ENCODE data around the gene GPR173.

Gene GPR173

DNA sequence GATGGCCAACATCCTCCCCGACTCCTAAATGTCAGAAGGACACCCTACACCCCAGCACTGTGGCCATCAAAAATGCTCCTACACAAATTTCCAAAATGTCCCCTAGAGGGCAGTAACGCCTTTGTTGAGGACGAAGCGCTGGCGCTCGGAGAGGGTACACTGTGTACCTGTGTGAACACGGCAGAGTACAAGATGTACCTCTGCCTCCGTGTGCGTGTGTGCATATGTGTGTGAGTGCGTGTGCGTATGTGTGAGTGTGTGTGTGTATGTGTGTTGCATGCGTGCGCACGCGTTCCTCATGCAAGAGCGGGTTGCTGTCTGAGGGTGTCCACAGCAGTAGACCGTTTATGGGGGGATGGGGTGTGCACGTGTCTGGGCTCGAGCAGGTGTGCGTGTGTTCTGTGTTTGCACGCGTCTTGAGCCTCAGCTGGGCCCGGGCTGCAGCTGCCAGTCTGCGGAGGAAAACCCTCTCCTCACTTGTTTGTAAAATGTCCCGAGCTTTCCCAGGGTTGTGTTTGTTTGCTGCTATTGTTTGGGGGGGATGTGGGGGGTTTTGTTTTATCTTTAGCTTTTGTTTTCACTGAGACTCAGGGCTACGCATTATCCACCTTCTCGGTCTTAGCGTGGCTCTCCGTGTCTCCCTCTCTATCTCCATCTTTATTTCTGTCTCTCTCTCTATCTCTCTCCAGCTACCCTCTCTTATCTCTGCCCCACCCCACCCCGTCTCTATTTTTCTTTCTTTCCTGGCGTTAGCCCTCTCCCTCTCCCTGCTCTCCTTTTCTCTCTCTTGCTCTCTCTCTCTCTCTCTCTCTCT lies 23.2 kb downstream of the GPR173 start:
- DNase-seq (ENCODE audit: low read depth, low spot score): peak; percentile 59
- Histone ChIP-seq H3K9ac (ENCODE audit: insufficient read length, low read depth) (no peak overlapping the region), H3K9me3 (ENCODE audit: insufficient read depth, low read length) (no peaks in the 10 kb centered on the region), H3K27me3 (ENCODE audit: insufficient read depth, insufficient read length) (no peaks in the 10 kb centered on the region), H3K4me3 (ENCODE audit: insufficient read length, low read depth) (no peak overlapping the region), H3K4me1 (ENCODE audit: insufficient read depth, insufficient read length) (peaks cover 5% of the 10 kb centered on the region), H3K36me3 (ENCODE audit: insufficient read depth, insufficient read length, low read length) (peaks cover 12% of the 10 kb centered on the region)
- TF ChIP-seq SUZ12 (IDR thresholded peaks at IDR 0.05; ENCODE audit: extremely low read depth, insufficient read depth, insufficient read length): no peak

DNA sequence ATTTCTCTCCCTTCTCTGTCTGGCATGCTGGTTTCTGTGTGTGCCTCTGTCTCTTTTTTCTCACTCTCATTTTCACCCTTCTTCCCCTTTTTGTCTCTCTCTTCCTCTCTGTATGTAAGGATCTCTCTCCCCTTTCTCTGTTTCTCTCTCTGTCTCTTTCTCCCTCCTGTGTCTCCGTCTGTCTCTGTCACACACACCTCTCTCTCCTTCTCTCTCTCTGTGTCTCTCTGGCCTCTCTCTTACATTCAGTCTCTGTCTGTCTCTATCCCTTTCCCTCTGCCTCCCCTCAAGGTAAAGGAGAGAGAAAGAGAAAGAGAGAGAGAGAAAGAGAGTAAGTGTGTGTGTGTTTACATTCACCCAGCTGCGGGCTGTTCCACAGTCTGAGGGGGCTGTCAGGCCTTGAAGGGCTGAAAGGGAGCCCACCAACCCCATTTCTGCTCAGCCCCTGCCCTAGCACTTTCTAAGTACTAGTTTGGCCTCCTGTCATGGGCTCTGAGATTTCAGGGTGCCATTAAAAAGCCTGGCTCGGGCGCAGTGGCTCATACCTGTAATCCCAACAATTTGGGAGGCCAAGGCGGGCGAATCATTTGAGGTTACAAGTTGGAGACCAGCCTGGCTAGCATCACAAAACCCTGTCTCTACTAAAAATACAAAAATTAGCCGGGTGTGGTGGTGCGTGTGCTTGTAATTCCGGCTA lies 24.0 kb downstream of the GPR173 start:
- peaks cover 20% of the 10 kb centered on the region for H3K36me3 ChIP-seq (ENCODE audit: insufficient read depth, insufficient read length, low read length)
- no peaks in the 10 kb centered on the region for H3K9me3 ChIP-seq (ENCODE audit: insufficient read depth, low read length)
- DNase-seq (ENCODE audit: low read depth, low spot score): no peak
- no peak overlapping the region for H3K4me3 ChIP-seq (ENCODE audit: insufficient read length, low read depth)
- H3K9ac ChIP-seq (ENCODE audit: insufficient read length, low read depth): no peak overlapping the region
- TF ChIP-seq YY1 (IDR thresholded peaks at IDR 0.05; ENCODE audit: insufficient read depth, insufficient read length) (no peak), ZNF274 (IDR thresholded peaks at IDR 0.05; ENCODE audit: low read depth, low read length) (no peak), SUZ12 (IDR thresholded peaks at IDR 0.05; ENCODE audit: extremely low read depth, insufficient read depth, insufficient read length) (no peak)
- H3K4me1 ChIP-seq (ENCODE audit: insufficient read depth, insufficient read length): peaks cover 5% of the 10 kb centered on the region
- no peaks in the 10 kb centered on the region for H3K27me3 ChIP-seq (ENCODE audit: insufficient read depth, insufficient read length)

DNA sequence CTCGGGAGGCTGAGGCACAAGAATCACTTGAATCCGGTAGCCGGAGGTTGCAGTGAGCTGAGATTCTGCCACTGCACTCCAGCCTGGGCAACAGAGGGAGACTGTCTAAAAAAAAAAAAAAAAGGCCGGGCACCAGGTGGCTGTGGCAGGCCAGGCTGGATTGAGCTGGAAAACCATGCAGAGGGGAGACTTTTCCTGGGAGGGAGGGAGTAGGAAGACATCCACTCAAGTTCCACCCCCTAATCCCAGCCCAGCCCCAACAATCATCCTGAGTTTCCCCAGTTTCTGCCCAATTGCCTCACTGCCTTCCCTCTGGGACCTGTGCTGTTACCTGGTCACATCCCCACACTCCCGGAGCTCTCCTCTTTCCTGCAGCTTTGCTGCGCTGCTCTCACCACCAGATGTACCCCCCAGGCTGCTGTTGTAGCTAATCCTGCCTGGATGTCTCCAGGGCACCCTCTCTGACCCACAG lies 24.6 kb downstream of the GPR173 start:
- Histone ChIP-seq H3K9ac (ENCODE audit: insufficient read length, low read depth) (no peak overlapping the region), H3K9me3 (ENCODE audit: insufficient read depth, low read length) (no peaks in the 10 kb centered on the region), H3K27me3 (ENCODE audit: insufficient read depth, insufficient read length) (no peaks in the 10 kb centered on the region), H3K4me3 (ENCODE audit: insufficient read length, low read depth) (no peak overlapping the region), H3K36me3 (ENCODE audit: insufficient read depth, insufficient read length, low read length) (peaks cover 22% of the 10 kb centered on the region), H3K4me1 (ENCODE audit: insufficient read depth, insufficient read length) (peaks cover 5% of the 10 kb centered on the region)
- DNase-seq (ENCODE audit: low read depth, low spot score): no peak
- TF ChIP-seq SUZ12 (IDR thresholded peaks at IDR 0.05; ENCODE audit: extremely low read depth, insufficient read depth, insufficient read length): no peak
- TF ChIP-seq ZNF274 (IDR thresholded peaks at IDR 0.05; ENCODE audit: low read depth, low read length): no peak
- no peak for TF ChIP-seq YY1 (IDR thresholded peaks at IDR 0.05; ENCODE audit: insufficient read depth, insufficient read length)

DNA sequence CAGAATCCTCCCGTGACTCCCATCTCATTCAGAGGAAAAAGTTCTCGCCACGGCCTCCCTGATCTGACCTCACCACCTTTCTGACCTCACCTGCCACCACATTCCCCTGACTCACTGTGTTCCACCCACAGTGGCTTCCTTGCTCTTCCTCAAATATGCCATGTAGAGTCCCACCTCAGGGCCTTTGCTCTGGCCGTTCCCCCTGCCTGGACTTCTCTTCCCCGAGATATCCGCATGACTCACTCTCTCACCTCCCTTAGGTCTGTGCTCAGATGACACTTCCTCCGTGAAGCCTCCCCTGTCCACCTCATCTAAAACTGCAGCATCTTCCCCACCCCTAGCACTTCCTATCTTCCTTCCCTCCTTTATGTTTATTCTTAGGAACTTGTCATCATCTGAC lies 26.4 kb downstream of the GPR173 start:
- TF ChIP-seq YY1 (IDR thresholded peaks at IDR 0.05; ENCODE audit: insufficient read depth, insufficient read length): no peak
- no peak for TF ChIP-seq ZNF274 (IDR thresholded peaks at IDR 0.05; ENCODE audit: low read depth, low read length)
- TF ChIP-seq SUZ12 (IDR thresholded peaks at IDR 0.05; ENCODE audit: extremely low read depth, insufficient read depth, insufficient read length): no peak
- no peak overlapping the region for H3K9ac ChIP-seq (ENCODE audit: insufficient read length, low read depth)
- H3K4me1 ChIP-seq (ENCODE audit: insufficient read depth, insufficient read length): peaks cover 5% of the 10 kb centered on the region
- H3K4me3 ChIP-seq (ENCODE audit: insufficient read length, low read depth): no peak overlapping the region
- no peaks in the 10 kb centered on the region for H3K27me3 ChIP-seq (ENCODE audit: insufficient read depth, insufficient read length)
- H3K36me3 ChIP-seq (ENCODE audit: insufficient read depth, insufficient read length, low read length): peaks cover 22% of the 10 kb centered on the region
- H3K9me3 ChIP-seq (ENCODE audit: insufficient read depth, low read length): no peaks in the 10 kb centered on the region
- DNase-seq (ENCODE audit: low read depth, low spot score): no peak

DNA sequence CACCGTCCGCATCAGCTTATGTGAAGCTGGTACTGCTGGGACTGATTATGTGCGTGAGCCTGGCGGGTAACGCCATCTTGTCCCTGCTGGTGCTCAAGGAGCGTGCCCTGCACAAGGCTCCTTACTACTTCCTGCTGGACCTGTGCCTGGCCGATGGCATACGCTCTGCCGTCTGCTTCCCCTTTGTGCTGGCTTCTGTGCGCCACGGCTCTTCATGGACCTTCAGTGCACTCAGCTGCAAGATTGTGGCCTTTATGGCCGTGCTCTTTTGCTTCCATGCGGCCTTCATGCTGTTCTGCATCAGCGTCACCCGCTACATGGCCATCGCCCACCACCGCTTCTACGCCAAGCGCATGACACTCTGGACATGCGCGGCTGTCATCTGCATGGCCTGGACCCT lies 28.1 kb downstream of the GPR173 start:
- no peak for DNase-seq (ENCODE audit: low read depth, low spot score)
- no peaks in the 10 kb centered on the region for H3K27me3 ChIP-seq (ENCODE audit: insufficient read depth, insufficient read length)

GRCh38 chrX:53077207-53078197 lies 28.9 kb downstream of the GPR173 start:
- Histone ChIP-seq H3K4me1 (ENCODE audit: insufficient read depth, insufficient read length) (peaks cover 2% of the 10 kb centered on the region), H3K9ac (ENCODE audit: insufficient read length, low read depth) (no peak overlapping the region), H3K4me3 (ENCODE audit: insufficient read length, low read depth) (no peak overlapping the region), H3K36me3 (ENCODE audit: insufficient read depth, insufficient read length, low read length) (peaks cover 22% of the 10 kb centered on the region), H3K27me3 (ENCODE audit: insufficient read depth, insufficient read length) (no peaks in the 10 kb centered on the region), H3K9me3 (ENCODE audit: insufficient read depth, low read length) (no peaks in the 10 kb centered on the region)
- TF ChIP-seq SUZ12 (IDR thresholded peaks at IDR 0.05; ENCODE audit: extremely low read depth, insufficient read depth, insufficient read length) (no peak), YY1 (IDR thresholded peaks at IDR 0.05; ENCODE audit: insufficient read depth, insufficient read length) (no peak), ZNF274 (IDR thresholded peaks at IDR 0.05; ENCODE audit: low read depth, low read length) (no peak)
- no peak for DNase-seq (ENCODE audit: low read depth, low spot score)

More for the DNA sequence above, 28.1 kb downstream of the GPR173 start:
- H3K9ac ChIP-seq (ENCODE audit: insufficient read length, low read depth): no peak overlapping the region
- peaks cover 4% of the 10 kb centered on the region for H3K4me1 ChIP-seq (ENCODE audit: insufficient read depth, insufficient read length)
- no peaks in the 10 kb centered on the region for H3K9me3 ChIP-seq (ENCODE audit: insufficient read depth, low read length)
- H3K4me3 ChIP-seq (ENCODE audit: insufficient read length, low read depth): no peak overlapping the region
- TF ChIP-seq YY1 (IDR thresholded peaks at IDR 0.05; ENCODE audit: insufficient read depth, insufficient read length) (no peak), SUZ12 (IDR thresholded peaks at IDR 0.05; ENCODE audit: extremely low read depth, insufficient read depth, insufficient read length) (no peak), ZNF274 (IDR thresholded peaks at IDR 0.05; ENCODE audit: low read depth, low read length) (no peak)
- peaks cover 22% of the 10 kb centered on the region for H3K36me3 ChIP-seq (ENCODE audit: insufficient read depth, insufficient read length, low read length)

All from NT2/D1 (cell line).